HG03521 (cell line): ENCODE results near the gene B3GLCT.

Source experiments
- ATAC-seq: cut with Tn5 transposase; IDR thresholded peaks from one replicate; pipeline ENCODE4 v1.9.1; 2021; ENCODE audit warnings: mild to moderate bottlenecking, moderate library complexity; ENCODE audit not compliant: unreplicated experiment

The B3GLCT gene

GRCh38 chr13:31221057-31221456, 21.3 kb downstream of the B3GLCT start:
- no peak for ATAC-seq

GRCh38 chr13:31223215-31223614, 23.4 kb downstream of the B3GLCT start:
- ATAC-seq = no peak

GRCh38 chr13:31223640-31224039, 23.9 kb downstream of the B3GLCT start:
- no peak for ATAC-seq

GRCh38 chr13:31224174-31224669, 24.4 kb downstream of the B3GLCT start:
- no peak for ATAC-seq

- ATAC-seq = no peak
Observed at GRCh38 chr13:31224963-31225559, 25.3 kb downstream of the B3GLCT start.

- no peak for ATAC-seq
Observed at GRCh38 chr13:31225998-31226675, 26.4 kb downstream of the B3GLCT start.

GRCh38 chr13:31227063-31227462, 27.3 kb downstream of the B3GLCT start:
- ATAC-seq = no peak

GRCh38 chr13:31227870-31228269, 28.1 kb downstream of the B3GLCT start:
- no peak for ATAC-seq

- ATAC-seq = no peak
Observed at GRCh38 chr13:31234729-31235128, 35.0 kb downstream of the B3GLCT start.

GRCh38 chr13:31236211-31236786, 36.5 kb downstream of the B3GLCT start:
- no peak for ATAC-seq

- no peak for ATAC-seq
Observed at GRCh38 chr13:31240921-31241320, 41.1 kb downstream of the B3GLCT start.

GRCh38 chr13:31242367-31242766, 42.6 kb downstream of the B3GLCT start:
- no peak for ATAC-seq

- no peak for ATAC-seq
Observed at GRCh38 chr13:31242916-31243315, 43.1 kb downstream of the B3GLCT start.

GRCh38 chr13:31245598-31246373, 46.0 kb downstream of the B3GLCT start:
- no peak for ATAC-seq

- no peak for ATAC-seq
Observed at GRCh38 chr13:31246918-31247317, 47.1 kb downstream of the B3GLCT start.

GRCh38 chr13:31248361-31248760, 48.6 kb downstream of the B3GLCT start:
- ATAC-seq = no peak

GRCh38 chr13:31248965-31249539, 49.3 kb downstream of the B3GLCT start:
- ATAC-seq = no peak

GRCh38 chr13:31250435-31250834, 50.7 kb downstream of the B3GLCT start:
- no peak for ATAC-seq

- ATAC-seq = no peak
Observed at GRCh38 chr13:31261241-31261640, 61.5 kb downstream of the B3GLCT start.

- no peak for ATAC-seq
Observed at GRCh38 chr13:31263346-31263745, 63.6 kb downstream of the B3GLCT start.

- no peak for ATAC-seq
Observed at GRCh38 chr13:31264151-31264550, 64.4 kb downstream of the B3GLCT start.
